Measurements from ENCODE around the gene SLC2A4. TPM values are rescaled to one million over a fixed set of nuclear protein-coding genes. Genes with fewer than 3 reads are reported as not detected.
A peak's percentile ranks its signal among the peaks of the same experiment; 100 is the strongest.
"Not testable (repeated sequence)": the region's sequence is repeated elsewhere in the genome, so short reads cannot be mapped to it uniquely, and the experiment has no call there.

The SLC2A4 gene
- total RNA-seq, result 0.16 TPM

GRCh38 chr17:7281074-7281952 is at the start of gene SLC2A4:
SLC2A4 (plus strand) TSS chr17:7281718; CDS start chr17:7281935, 217 bp downstream.
- DNase-seq, result peak; percentile 42

GRCh38 chr17:7232114-7232513 is 49.4 kb upstream of the SLC2A4 start:
- DNase-seq, result no peak

GRCh38 chr17:7233701-7234082 is 47.8 kb upstream of the SLC2A4 start:
- DNase-seq, result no peak

GRCh38 chr17:7234083-7234951 is 47.2 kb upstream of the SLC2A4 start, which contains the start of gene DVL2:
DVL2 (minus strand) TSS chr17:7234517; CDS start chr17:7234262, 255 bp downstream.
- DNase-seq, result peak; percentile 92

GRCh38 chr17:7235693-7236665 is 45.5 kb upstream of the SLC2A4 start:
- no peak for DNase-seq

GRCh38 chr17:7236808-7237207 is 44.7 kb upstream of the SLC2A4 start:
- no peak for DNase-seq

GRCh38 chr17:7237266-7237760 is 44.2 kb upstream of the SLC2A4 start:
- no peak for DNase-seq

GRCh38 chr17:7237761-7238419 is 43.6 kb upstream of the SLC2A4 start:
- DNase-seq, result peak; percentile 33

- DNase-seq, result no peak
These were observed 43.0 kb upstream of the SLC2A4 start for GRCh38 chr17:7238420-7239090.

- DNase-seq, result peak; percentile 99
These were observed 42.2 kb upstream of the SLC2A4 start, which contains the start of gene PHF23 for GRCh38 chr17:7239091-7240027. PHF23 (minus strand) TSS chr17:7239457; CDS start chr17:7239279, 178 bp downstream.

- no peak for DNase-seq
These were observed 41.1 kb upstream of the SLC2A4 start for GRCh38 chr17:7240375-7240774.

- DNase-seq, result no peak
These were observed 40.3 kb upstream of the SLC2A4 start for GRCh38 chr17:7241090-7241733.

GRCh38 chr17:7241783-7242716 is 39.5 kb upstream of the SLC2A4 start, which contains the start of gene GABARAP:
GABARAP (minus strand) TSS chr17:7242449; CDS start chr17:7242330, 119 bp downstream.
- peak; percentile 87 for DNase-seq

GRCh38 chr17:7242717-7243452 is 38.6 kb upstream of the SLC2A4 start:
- DNase-seq, result peak; percentile 88

GRCh38 chr17:7243453-7243729 is 38.1 kb upstream of the SLC2A4 start:
- no peak for DNase-seq

- DNase-seq, result not testable (repeated sequence)
These were observed 37.7 kb upstream of the SLC2A4 start for GRCh38 chr17:7243838-7244237.

GRCh38 chr17:7246779-7247178 is 34.7 kb upstream of the SLC2A4 start:
- no peak for DNase-seq
